WERI-Rb-1 (cell line): ENCODE measurements around the gene OR5L1.

ENCODE experiments used
- DNase-seq: peaks from one replicate; pipeline ENCODE4 v3.0.0-alpha.2; 2020
- H3K27ac ChIP-seq: fragments of 250-450 bp; sonication (Bioruptor Pico); 2 replicates; pipeline ENCODE4 v1.5.1; 2020; ENCODE audit warnings: mild to moderate bottlenecking, moderate library complexity
- H3K27me3 ChIP-seq: fragments of 250-450 bp; sonication (Bioruptor Pico); 2 replicates; pipeline ENCODE4 v1.5.1; 2021; ENCODE audit warnings: mild to moderate bottlenecking, low read depth, moderate library complexity; ENCODE audit not compliant: insufficient read depth, severe bottlenecking
- H3K36me3 ChIP-seq: fragments of 250-450 bp; sonication (Bioruptor Pico); 2 replicates; pipeline ENCODE4 v1.5.1; 2020; ENCODE audit warnings: mild to moderate bottlenecking, moderate library complexity
- H3K4me3 ChIP-seq: 2 replicates; pipeline ENCODE4 v1.5.1; 2011; ENCODE audit warnings: low read depth, mild to moderate bottlenecking, control low read depth, low read length
- H3K9me3 ChIP-seq: fragments of 250-450 bp; sonication (Bioruptor Pico); 2 replicates; pipeline ENCODE4 v1.5.1; 2021; ENCODE audit warnings: mild to moderate bottlenecking, moderate library complexity; ENCODE audit not compliant: severe bottlenecking
- TF ChIP-seq, protein P1 (sequence below): IDR thresholded peaks from 2 replicates; pipeline ENCODE4 v1.5.1; 2011; ENCODE audit warnings: low read depth, mild to moderate bottlenecking, control low read depth, inconsistent platforms, low read length

The OR5L1 gene

DNA sequence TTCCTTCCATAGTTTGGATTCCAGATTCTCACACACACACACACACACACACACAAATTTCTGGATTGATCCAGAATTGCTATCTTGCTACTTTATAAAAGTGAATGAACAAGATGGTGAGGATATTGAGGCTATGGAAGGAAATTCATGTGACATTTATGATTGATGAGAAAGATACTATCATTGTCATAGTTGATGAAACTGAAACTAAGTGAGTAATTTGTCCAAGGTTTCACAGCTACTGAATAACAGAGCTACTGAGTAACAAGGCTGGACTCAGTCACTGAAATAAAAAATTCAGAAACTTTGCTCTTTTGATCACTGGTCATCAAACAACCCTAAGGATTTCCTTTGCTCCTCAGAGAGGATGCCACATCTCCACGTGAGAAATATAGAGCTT, 43.5 kb downstream of the OR5L1 start:
- TF ChIP-seq, protein P1, sequence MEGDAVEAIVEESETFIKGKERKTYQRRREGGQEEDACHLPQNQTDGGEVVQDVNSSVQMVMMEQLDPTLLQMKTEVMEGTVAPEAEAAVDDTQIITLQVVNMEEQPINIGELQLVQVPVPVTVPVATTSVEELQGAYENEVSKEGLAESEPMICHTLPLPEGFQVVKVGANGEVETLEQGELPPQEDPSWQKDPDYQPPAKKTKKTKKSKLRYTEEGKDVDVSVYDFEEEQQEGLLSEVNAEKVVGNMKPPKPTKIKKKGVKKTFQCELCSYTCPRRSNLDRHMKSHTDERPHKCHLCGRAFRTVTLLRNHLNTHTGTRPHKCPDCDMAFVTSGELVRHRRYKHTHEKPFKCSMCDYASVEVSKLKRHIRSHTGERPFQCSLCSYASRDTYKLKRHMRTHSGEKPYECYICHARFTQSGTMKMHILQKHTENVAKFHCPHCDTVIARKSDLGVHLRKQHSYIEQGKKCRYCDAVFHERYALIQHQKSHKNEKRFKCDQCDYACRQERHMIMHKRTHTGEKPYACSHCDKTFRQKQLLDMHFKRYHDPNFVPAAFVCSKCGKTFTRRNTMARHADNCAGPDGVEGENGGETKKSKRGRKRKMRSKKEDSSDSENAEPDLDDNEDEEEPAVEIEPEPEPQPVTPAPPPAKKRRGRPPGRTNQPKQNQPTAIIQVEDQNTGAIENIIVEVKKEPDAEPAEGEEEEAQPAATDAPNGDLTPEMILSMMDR = no peak
- no peak for DNase-seq
- H3K27ac ChIP-seq = no peak overlapping the region
- no peaks in the 10 kb centered on the region for H3K9me3 ChIP-seq
- H3K36me3 ChIP-seq = no peaks in the 10 kb centered on the region
- peaks cover 23% of the 10 kb centered on the region for H3K27me3 ChIP-seq
- no peak overlapping the region for H3K4me3 ChIP-seq
